HCT116 (cell line): Measurements from ENCODE around the gene SRGAP3. TPM values are rescaled to one million over a fixed set of nuclear protein-coding genes. Genes with fewer than 3 reads are reported as not detected.

Experiments
- ATAC-seq: fragments of 200-7000 bp; cut with Tn5 transposase; 2 replicates; pipeline ENCODE4 v1.9.1; 2020; ENCODE audit warnings: mild to moderate bottlenecking, moderate library complexity
- BruUV-seq: library from RNA; stranded (reverse); fragments of 400-500 nt; replicated peaks from 2 replicates; lab custom pipeline; 2021; lab: Mats Ljungman, UMichigan
- CTCF ChIA-PET: fragments of 300-600 bp; sonication (Branson Sonifier 250); formaldehyde crosslinking; loops from one replicate; lab custom pipeline; 2021; ENCODE audit warnings: antibody characterized with exemption; lab: Charles Lee
- POLR2A ChIA-PET: fragments of 300-600, 350-600 bp; sonication (Branson Sonifier 250); formaldehyde crosslinking; loops from one replicate; lab custom pipeline; 2021; ENCODE audit warnings: antibody characterized with exemption; lab: Charles Lee
- RAD21 ChIA-PET, 2 experiments: fragments of 300-600 bp; sonication (Branson Sonifier 250); formaldehyde crosslinking; loops; one replicate each; lab custom pipeline; 2023; ENCODE audit warnings: low total read pairs in 2 of 2; ENCODE audit not compliant: uncharacterized antibody in 2 of 2, unreplicated experiment in 2 of 2, low non-redundant PET in 1 of 2; lab: Charles Lee
- DNase-seq: peaks from one replicate; pipeline ENCODE4 v3.0.0-alpha.2; 2010; ENCODE audit warnings: low read depth, low spot score
- H2AFZ ChIP-seq: fragments of 200-600 bp; shearing (Covaris generic), sonication (generic); 2 replicates; pipeline ENCODE4 v1.6.1; 2017; ENCODE audit warnings: low read depth, mixed run types, mixed read lengths, antibody characterized with exemption, low read length; ENCODE audit not compliant: poor library complexity, severe bottlenecking
- H3K27ac ChIP-seq: 2 replicates; pipeline ENCODE4 v1.5.1; 2012; ENCODE audit warnings: low read depth, low read length
- H3K27me3 ChIP-seq: fragments of 200-600 bp; sonication (generic); 2 replicates; pipeline ENCODE4 v1.6.1; 2016; ENCODE audit warnings: mixed run types, low read length, mixed read lengths; ENCODE audit not compliant: insufficient read depth
- H3K36me3 ChIP-seq, 2 experiments: fragments of 200-500 bp in 1 of 2; fragments of 200-600 bp in 1 of 2; sonication (Bioruptor generic) in 1 of 2; sonication (generic) in 1 of 2; 2 replicates each; pipeline versions ENCODE4 v1.5.1 to v1.6.1; 2014 to 2016; ENCODE audit warnings: low read length in 2 of 2, inconsistent platforms in 1 of 2, mixed read lengths in 1 of 2, mixed run types in 1 of 2; ENCODE audit not compliant: insufficient read depth in 2 of 2, control insufficient read depth in 1 of 2
- H3K4me1 ChIP-seq, 2 experiments: fragments of 200-600 bp in 1 of 2; sonication (generic) in 1 of 2; 2 replicates each; pipeline versions ENCODE4 v1.5.1 to v1.6.1; 2012 to 2017; ENCODE audit warnings: low read length in 2 of 2, inconsistent platforms in 1 of 2, mild to moderate bottlenecking in 1 of 2, mixed read lengths in 1 of 2, mixed run types in 1 of 2, moderate library complexity in 1 of 2; ENCODE audit not compliant: insufficient read depth in 2 of 2, control insufficient read depth in 1 of 2
- H3K4me2 ChIP-seq: fragments of 200-600 bp; sonication (generic); 2 replicates; pipeline ENCODE4 v1.6.1; 2017; ENCODE audit warnings: mixed run types, low read length, mixed read lengths
- H3K4me3 ChIP-seq, 2 experiments: fragments of 200-600 bp in 1 of 2; sonication (generic) in 1 of 2; replicated peaks in 1 of 2; 2 replicates each; pipeline ENCODE4 v1.5.1; 2011 to 2016; ENCODE audit warnings: low read length in 2 of 2, control low read depth in 1 of 2, low read depth in 1 of 2, mild to moderate bottlenecking in 1 of 2, mixed read lengths in 1 of 2, mixed run types in 1 of 2
- H3K79me2 ChIP-seq: fragments of 200-600 bp; sonication (generic); 2 replicates; pipeline ENCODE4 v1.6.1; 2017; ENCODE audit warnings: mild to moderate bottlenecking, mixed run types, low read length, moderate library complexity, mixed read lengths; ENCODE audit not compliant: insufficient read depth
- H3K9ac ChIP-seq: fragments of 200-600 bp; sonication (generic); 2 replicates; pipeline ENCODE4 v1.6.1; 2016; ENCODE audit warnings: low read length, mixed read lengths
- H3K9me2 ChIP-seq: fragments of 200-600 bp; sonication (generic), shearing (Covaris generic); 2 replicates; pipeline ENCODE4 v1.6.1; 2017; ENCODE audit warnings: mixed run types, mild to moderate bottlenecking, moderate library complexity; ENCODE audit not compliant: insufficient read depth
- H3K9me3 ChIP-seq, 2 experiments: fragments of 200-500 bp in 1 of 2; fragments of 200-600 bp in 1 of 2; sonication (Bioruptor generic) in 1 of 2; sonication (generic) in 1 of 2; 2 replicates each; pipeline ENCODE4 v1.6.1; 2014 to 2017; ENCODE audit warnings: low read length in 2 of 2, mixed read lengths in 2 of 2, inconsistent platforms in 1 of 2, low read depth in 1 of 2, mild to moderate bottlenecking in 1 of 2, mixed run types in 1 of 2, moderate library complexity in 1 of 2; ENCODE audit not compliant: control insufficient read depth in 1 of 2, insufficient read depth in 1 of 2
- H4K20me1 ChIP-seq: fragments of 200-600 bp; sonication (generic), shearing (Covaris generic); 2 replicates; pipeline ENCODE4 v1.6.1; 2017; ENCODE audit warnings: mixed run types, mild to moderate bottlenecking, moderate library complexity; ENCODE audit not compliant: insufficient read depth
- ATF3 ChIP-seq: IDR thresholded peaks from 2 replicates; pipeline ENCODE4 v1.6.1; 2012
- CBX3 ChIP-seq: IDR thresholded peaks from 2 replicates; pipeline ENCODE4 v1.6.1; 2012; ENCODE audit warnings: low read depth
- CEBPB ChIP-seq: IDR thresholded peaks from 2 replicates; pipeline ENCODE4 v1.6.1; 2012; ENCODE audit warnings: low read depth
- FOSL1 ChIP-seq: IDR thresholded peaks from 2 replicates; pipeline ENCODE4 v1.6.1; 2012; ENCODE audit warnings: low read depth
- JUND ChIP-seq: IDR thresholded peaks from 2 replicates; pipeline ENCODE4 v1.6.1; 2012
- RAD21 ChIP-seq: IDR thresholded peaks from 2 replicates; pipeline ENCODE4 v1.6.1; 2012; ENCODE audit warnings: low read depth, mild to moderate bottlenecking
- REST ChIP-seq: IDR thresholded peaks from 2 replicates; pipeline ENCODE4 v1.6.1; 2012; ENCODE audit warnings: low read depth
- SP1 ChIP-seq: IDR thresholded peaks from 2 replicates; pipeline ENCODE4 v1.6.1; 2012; ENCODE audit warnings: low read depth
- YY1 ChIP-seq: IDR thresholded peaks from 2 replicates; pipeline ENCODE4 v1.6.1; 2011; ENCODE audit warnings: low read length, low read depth, moderate library complexity, mild to moderate bottlenecking; ENCODE audit not compliant: insufficient replicate concordance; ENCODE audit errors: extremely low read depth
- ZBTB33 ChIP-seq: IDR thresholded peaks from 2 replicates; pipeline ENCODE4 v1.6.1; 2011; ENCODE audit warnings: mild to moderate bottlenecking, low read length, moderate library complexity; ENCODE audit not compliant: insufficient replicate concordance; ENCODE audit errors: extremely low read depth
- ZFX ChIP-seq: fragments of 450-650 bp; IDR thresholded peaks from 2 replicates; pipeline ENCODE4 v1.6.1; 2017
- intact Hi-C: fragments of 100-400 bp; cut with micrococcal nuclease; formaldehyde crosslinking; loops from 2 replicates; pipeline ENCODE4 v1.10.0; 2022
- total RNA-seq: library from RNA; stranded (reverse); gene quantifications from one replicate; pipeline ENCODE4 v1.2.1, GENCODE V29; 2021; ENCODE audit not compliant: unreplicated experiment
- TF ChIP-seq, protein P1 (sequence below): IDR thresholded peaks from 2 replicates; pipeline ENCODE4 v1.6.1; 2012

Gene SRGAP3
- total RNA-seq, 1 experiment from 2014 or later = 8.3 TPM

DNA sequence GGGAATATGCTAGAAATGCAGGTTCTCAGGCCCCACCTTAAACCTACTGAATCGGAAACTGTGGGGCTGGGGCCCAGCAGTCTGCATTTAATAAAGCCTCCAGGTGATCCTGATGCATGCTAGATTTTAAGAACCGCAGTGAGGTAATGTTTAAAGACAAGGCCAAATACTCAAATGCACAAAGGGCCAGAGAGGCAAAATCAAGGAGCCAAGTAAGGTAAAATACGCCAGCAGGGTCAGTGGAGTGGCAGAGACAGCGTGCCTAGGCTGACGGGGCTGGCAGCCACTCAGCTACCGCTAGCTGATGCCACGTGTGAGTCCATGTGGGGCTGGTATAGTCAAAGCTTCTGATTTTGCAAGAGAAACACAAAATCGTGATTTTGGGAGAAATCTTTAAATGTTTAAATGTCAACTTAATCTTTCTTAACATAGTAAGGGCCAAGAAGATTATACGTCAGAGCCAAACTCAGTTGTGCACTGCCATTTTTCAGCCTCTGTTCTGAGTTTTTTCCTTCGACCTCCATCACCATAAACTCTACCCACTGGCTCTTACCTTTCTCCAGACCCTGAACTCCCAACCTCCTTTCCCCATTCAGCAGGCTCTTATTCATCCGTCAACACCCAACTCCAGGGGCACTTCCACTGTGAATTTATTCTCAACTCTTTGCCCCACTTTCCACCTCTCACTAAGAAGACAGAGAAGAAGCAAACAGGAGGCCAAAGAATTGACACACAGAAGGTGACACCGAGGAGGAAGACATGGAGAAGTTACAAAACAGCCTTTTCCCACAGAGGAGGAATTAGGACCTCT, 149.5 kb downstream of the SRGAP3 start:
- intact Hi-C loops = no loop called here
- H3K79me2 ChIP-seq = no peaks in the 10 kb centered on the region
- no peak for TF ChIP-seq CBX3
- no peak for TF ChIP-seq RAD21
- no peak for TF ChIP-seq YY1
- no peak for TF ChIP-seq ZFX
- no peak for TF ChIP-seq JUND
- TF ChIP-seq ZBTB33 = no peak
- TF ChIP-seq SP1 = no peak
- TF ChIP-seq FOSL1 = no peak
- TF ChIP-seq, protein P1, sequence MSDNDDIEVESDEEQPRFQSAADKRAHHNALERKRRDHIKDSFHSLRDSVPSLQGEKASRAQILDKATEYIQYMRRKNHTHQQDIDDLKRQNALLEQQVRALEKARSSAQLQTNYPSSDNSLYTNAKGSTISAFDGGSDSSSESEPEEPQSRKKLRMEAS = no peak
- TF ChIP-seq ATF3 = no peak
- TF ChIP-seq REST = no peak
- no peak for TF ChIP-seq CEBPB
- no peak overlapping the region for H3K27ac ChIP-seq
- POLR2A ChIA-PET = no interaction called here
- no peak for DNase-seq
- no peaks in the 10 kb centered on the region for H4K20me1 ChIP-seq
- H3K9ac ChIP-seq = no peak overlapping the region
- RAD21 ChIA-PET = no interaction called here
- H3K4me2 ChIP-seq = no peak overlapping the region
- H3K9me3 ChIP-seq = no peaks in the 10 kb centered on the region
- no peaks in the 10 kb centered on the region for H3K4me1 ChIP-seq
- no peak overlapping the region for H2AFZ ChIP-seq
- H3K9me2 ChIP-seq = no peaks in the 10 kb centered on the region
- no peak for ATAC-seq
- H3K27me3 ChIP-seq = peaks cover 3% of the 10 kb centered on the region; the same call in 1 of the 2 replicates
- BruUV-seq = no TSS peak
- no peaks in the 10 kb centered on the region for H3K36me3 ChIP-seq
- H3K4me3 ChIP-seq = no peak overlapping the region
- CTCF ChIA-PET = no interaction called here
